VCaP (cell line): Measurements from ENCODE around the gene TACR2.
A peak's percentile ranks its signal among the peaks of the same experiment; 100 is the strongest.

Source experiments
- H3K27ac ChIP-seq: fragments of 450-650 bp; 2 replicates; pipeline ENCODE4 v1.5.1; 2017
- TF ChIP-seq, protein P1 (sequence below): fragments of 450-650 bp; conservative IDR thresholded peaks from 2 replicates; pipeline ENCODE4 v1.5.1; 2017; ENCODE audit warnings: mild to moderate bottlenecking, moderate library complexity

The TACR2 gene

DNA sequence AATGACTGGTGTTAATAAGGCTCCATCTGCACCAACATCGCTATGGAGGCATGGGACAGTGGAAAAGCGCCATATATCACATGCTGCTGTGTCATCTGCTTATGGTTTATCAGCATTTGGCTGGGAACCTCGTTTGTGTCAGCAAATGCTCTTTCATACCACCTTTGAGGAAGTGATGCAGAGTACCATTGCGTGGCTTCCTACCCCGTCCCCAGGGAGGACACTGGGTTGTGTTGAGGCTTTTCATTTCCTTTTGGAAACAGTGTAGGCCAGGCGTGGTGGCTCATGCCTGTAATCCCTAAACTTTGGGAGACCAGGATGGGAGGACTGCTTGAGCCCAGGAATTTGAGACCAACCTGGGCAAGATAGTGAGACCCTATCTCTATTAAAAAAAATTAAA is 6.8 kb downstream of the TACR2 start:
- H3K27ac ChIP-seq = no peak overlapping the region
- TF ChIP-seq, protein P1, sequence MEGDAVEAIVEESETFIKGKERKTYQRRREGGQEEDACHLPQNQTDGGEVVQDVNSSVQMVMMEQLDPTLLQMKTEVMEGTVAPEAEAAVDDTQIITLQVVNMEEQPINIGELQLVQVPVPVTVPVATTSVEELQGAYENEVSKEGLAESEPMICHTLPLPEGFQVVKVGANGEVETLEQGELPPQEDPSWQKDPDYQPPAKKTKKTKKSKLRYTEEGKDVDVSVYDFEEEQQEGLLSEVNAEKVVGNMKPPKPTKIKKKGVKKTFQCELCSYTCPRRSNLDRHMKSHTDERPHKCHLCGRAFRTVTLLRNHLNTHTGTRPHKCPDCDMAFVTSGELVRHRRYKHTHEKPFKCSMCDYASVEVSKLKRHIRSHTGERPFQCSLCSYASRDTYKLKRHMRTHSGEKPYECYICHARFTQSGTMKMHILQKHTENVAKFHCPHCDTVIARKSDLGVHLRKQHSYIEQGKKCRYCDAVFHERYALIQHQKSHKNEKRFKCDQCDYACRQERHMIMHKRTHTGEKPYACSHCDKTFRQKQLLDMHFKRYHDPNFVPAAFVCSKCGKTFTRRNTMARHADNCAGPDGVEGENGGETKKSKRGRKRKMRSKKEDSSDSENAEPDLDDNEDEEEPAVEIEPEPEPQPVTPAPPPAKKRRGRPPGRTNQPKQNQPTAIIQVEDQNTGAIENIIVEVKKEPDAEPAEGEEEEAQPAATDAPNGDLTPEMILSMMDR = no peak

DNA sequence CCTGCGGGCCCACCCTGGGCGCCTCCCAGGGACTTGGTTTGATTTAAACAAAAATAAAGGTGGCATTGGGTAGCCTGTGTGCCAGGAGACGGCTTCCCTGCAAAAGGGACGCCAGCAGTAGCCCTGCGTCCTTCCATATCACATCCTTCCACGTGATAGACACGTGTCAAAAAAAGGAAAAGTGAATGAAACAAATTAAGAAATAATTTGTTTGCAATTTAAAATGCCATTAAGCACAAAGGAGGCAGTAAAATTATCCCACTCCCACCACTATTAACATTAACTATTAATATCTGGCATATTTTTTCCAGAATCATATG is 7.6 kb downstream of the TACR2 start:
- peak overlapping the region; percentile 74 for H3K27ac ChIP-seq
- TF ChIP-seq, protein P1 = no peak

DNA sequence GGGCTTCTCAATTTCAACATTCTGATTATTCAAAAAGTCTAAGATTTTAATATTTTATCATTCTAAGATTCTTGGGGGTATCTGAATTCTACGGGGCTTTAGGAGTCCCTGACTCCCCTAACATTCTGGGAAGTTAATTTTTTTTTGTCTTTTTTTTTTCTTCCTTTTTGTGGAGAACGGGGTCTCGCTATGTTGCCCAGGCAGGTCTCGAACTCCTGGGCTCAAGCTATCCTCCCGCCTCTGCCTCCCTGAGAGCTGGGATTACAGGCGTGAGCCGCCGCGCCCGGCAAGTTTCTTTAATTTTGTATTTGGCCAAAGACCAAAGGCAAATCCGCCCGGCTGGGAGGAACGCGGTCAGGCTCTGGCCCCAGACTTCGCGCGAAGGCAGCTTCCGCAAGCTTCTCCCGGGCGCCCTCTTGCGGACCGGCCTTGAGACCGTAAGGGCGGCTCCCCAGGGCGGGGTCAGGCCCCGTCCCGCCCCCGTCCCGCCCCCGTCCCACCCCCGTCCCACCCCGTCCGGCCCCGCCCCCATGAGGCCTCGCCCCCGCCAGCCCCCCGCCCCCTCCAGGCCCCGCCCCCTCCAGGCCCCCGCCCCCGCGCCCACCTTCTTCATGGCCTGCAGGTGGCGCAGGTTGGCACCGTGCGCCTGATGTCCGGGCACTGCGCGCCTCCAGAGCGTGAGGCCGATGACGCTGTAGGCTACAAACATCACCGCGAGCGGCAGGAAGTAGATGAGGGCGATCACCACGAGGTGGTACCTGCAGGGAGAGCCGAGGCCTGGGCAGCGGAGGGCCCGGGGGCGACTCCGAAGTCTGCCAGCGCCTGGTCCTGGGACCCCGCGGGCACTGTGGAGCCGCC is 8.2 kb downstream of the TACR2 start:
- TF ChIP-seq, protein P1 = peak; percentile 85
- H3K27ac ChIP-seq = peak overlapping the region; percentile 74

DNA sequence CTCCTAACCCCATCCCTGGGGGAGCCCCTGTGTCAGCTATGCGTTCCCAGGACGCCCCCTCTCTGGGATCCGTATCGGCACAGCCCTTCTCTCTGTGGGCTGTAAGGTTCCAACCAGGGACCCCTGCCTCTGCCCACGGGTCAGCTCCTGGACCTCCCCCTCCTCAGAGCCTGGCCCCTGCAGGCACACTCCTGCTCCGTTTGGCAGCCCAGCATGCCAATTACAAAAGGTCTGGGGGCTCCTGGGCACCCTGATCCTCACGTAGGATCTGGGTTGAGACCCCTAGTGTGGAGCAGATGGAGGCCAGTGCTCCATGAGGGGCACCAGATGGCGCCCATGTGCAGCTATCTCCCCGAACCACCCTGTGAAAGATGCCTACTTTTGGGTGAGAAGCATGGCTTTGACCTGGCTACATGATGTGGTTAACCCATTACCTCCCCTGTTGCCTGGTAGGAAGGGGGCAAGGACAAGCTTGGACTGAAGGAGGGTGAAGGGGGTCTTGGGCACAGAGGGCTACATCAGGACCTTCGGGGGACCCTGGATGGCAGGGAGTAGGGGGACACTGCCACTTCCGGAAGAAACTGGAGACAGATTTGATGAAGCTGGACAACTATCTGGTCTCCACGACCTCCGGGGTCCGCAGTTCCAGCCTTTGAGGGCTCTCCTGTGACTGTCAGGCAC is 9.0 kb downstream of the TACR2 start:
- H3K27ac ChIP-seq = no peak overlapping the region
- TF ChIP-seq, protein P1 = peak; percentile 30

DNA sequence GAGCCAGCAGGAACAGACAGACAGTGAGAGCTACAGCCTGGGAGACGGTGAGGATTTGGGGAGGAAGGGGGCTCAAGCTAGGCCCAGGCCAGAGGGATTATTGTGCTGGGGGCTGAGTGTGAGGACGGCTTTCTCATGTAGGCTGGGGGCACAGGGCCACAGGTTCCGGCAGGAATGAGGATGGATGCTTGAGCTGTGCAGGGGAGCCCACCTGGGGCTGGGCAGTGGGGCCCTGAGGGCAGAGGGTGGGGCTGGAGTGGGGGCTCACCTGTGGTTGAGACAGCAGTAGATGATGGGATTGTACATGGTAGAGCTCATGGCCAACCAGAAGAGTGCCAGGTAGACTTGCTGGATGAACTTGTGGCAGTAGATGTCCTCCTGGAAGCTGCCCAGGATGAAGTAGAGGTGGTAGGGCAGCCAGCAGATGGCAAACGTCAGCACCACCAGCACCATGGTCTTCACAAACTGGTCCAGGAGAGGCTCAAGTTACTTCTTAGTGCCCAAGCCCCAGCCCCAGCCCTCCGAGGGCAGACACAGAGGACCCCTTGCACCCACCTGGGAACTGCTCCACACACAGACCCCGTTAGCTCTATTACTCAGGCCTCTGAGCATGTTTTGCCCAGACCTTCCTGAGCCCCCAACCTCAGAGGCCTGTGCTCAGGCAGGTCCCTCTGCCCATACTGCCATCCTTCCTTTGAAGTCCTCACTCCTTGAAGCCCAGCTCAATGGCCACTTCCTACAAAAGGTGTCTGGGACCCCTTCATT is 9.7 kb downstream of the TACR2 start:
- no peak overlapping the region for H3K27ac ChIP-seq
- TF ChIP-seq, protein P1 = no peak

DNA sequence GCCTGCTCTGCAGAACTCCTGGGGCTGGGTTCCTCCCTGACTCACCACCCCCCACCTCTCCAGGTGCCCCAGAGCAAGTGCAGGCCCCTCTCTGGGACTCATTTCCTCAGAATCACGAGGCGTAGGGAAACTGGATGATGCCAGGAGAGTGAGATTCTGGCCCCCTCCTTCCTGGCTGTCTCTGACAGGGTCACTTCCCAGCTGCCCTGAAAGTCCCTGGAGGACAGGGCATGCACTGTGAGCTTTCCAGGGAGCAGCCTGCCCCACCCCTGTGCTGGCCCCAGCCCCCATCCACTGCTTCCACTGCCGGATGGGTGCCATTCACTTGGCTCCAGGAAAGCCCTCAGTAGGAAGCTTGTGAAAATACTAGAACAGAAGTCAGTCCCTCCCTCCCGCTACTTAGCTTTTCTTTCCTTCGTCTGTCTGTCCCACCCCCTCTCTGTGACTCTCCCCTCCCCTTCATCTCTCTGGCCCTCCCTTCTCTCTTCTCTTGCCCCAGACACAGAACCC is 10.4 kb downstream of the TACR2 start:
- TF ChIP-seq, protein P1 = no peak

DNA sequence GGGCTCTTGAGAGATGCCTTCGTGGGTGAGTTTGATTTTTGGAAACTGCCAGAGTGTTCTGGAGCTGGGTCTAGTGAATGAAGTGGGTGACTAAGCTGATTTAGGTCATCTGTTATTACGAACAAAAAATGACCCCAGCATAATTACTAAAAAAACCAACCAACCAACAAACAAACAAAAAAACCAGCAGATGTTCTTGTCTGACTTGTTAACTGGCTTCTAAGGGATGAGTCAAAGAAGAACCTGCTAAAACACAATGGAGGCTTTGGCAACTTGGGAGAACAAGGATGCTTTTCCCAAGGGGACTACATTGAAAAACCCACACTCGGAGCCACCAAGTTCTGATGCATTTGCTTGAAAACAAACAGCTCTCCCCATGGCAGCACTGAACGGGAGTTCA is 11.5 kb downstream of the TACR2 start:
- TF ChIP-seq, protein P1 = no peak
- H3K27ac ChIP-seq = no peak overlapping the region

More for the DNA sequence above, 10.4 kb downstream of the TACR2 start:
- no peak overlapping the region for H3K27ac ChIP-seq
